HCT116 (cell line): Measurements from ENCODE around the gene EBPL.

Experiments
- CBX3 ChIP-seq: IDR thresholded peaks from 2 replicates; pipeline ENCODE4 v1.6.1; 2012; ENCODE audit warnings: low read depth
- CTCF ChIP-seq, 3 experiments: fragments of 200-600 bp in 1 of 3; sonication (generic) in 1 of 3; IDR thresholded peaks in 2 of 3; conservative IDR thresholded peaks in 1 of 3; 2 replicates each; pipeline ENCODE4 v1.5.1; 2012 to 2017; ENCODE audit warnings: low read depth in 2 of 3, low read length in 2 of 3, antibody characterized with exemption in 1 of 3, borderline replicate concordance in 1 of 3, control low read depth in 1 of 3, mild to moderate bottlenecking in 1 of 3, mixed read lengths in 1 of 3, mixed run types in 1 of 3, moderate library complexity in 1 of 3; ENCODE audit not compliant: insufficient read depth in 1 of 3
- ELF1 ChIP-seq: IDR thresholded peaks from 2 replicates; pipeline ENCODE4 v1.6.1; 2012; ENCODE audit warnings: low read depth, borderline replicate concordance
- EZH2 ChIP-seq: fragments of 200-600 bp; sonication (generic); IDR thresholded peaks from 2 replicates; pipeline ENCODE4 v1.6.1; 2017; ENCODE audit warnings: antibody characterized with exemption, mixed run types
- MAX ChIP-seq: IDR thresholded peaks from 2 replicates; pipeline ENCODE4 v1.6.1; 2012
- POLR2A ChIP-seq: IDR thresholded peaks from 2 replicates; pipeline ENCODE4 v1.7.0; 2011; ENCODE audit warnings: borderline replicate concordance; ENCODE audit not compliant: insufficient read depth, insufficient read length; ENCODE audit errors: extremely low read depth
- POLR2AphosphoS5 ChIP-seq: IDR thresholded peaks from 2 replicates; pipeline ENCODE4 v1.6.1; 2011; ENCODE audit warnings: mild to moderate bottlenecking, low read depth, low read length, moderate library complexity
- ZFX ChIP-seq: fragments of 450-650 bp; IDR thresholded peaks from 2 replicates; pipeline ENCODE4 v1.6.1; 2017

- no peak for TF ChIP-seq ZFX
- TF ChIP-seq POLR2AphosphoS5, result no peak
- no peak for TF ChIP-seq CTCF (IDR thresholded peaks at IDR 0.05 in 2 of 3, conservative IDR thresholded peaks at IDR 0.05 in 1 of 3; ENCODE audit: borderline replicate concordance in 1 of 3, insufficient read depth in 1 of 3, low read depth in 2 of 3, low read length in 2 of 3)
- TF ChIP-seq CBX3, result no peak
- no peak for TF ChIP-seq EZH2
- TF ChIP-seq POLR2A, result no peak
- no peak for TF ChIP-seq MAX
- TF ChIP-seq ELF1, result no peak
Measured at GRCh38 chr13:49629196-49629938, 61.9 kb downstream of the EBPL start.
